Measurements from ENCODE around the gene ADAM30. TPM values are rescaled to one million over a fixed set of nuclear protein-coding genes. Genes with fewer than 3 reads are reported as not detected.

The ADAM30 gene
- total and polyA plus RNA-seq, 2 experiments from 2014 or later: not detected

DNA sequence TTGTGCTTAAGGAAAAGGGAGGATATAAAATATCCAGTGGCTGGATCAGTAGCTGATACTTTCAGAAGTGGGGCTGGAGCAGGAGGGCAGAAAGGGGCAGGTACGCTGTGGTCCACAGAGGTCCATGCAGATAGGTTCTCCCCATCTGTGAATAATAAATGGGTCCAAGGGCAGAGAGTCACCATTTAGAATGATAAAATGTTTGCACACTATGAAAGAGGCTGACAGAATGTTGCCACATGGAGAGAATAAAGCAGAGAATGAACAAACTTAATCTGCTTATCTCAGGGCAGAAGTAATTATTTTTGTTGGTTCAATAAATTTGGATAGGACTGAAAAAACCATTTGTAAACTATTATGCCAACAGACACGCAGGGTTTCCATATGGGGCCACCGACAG, 16.6 kb upstream of the ADAM30 start:
- no peak for DNase-seq
- no peak overlapping the region for H3K27ac ChIP-seq
- H3K27me3 ChIP-seq (replicated peaks; ENCODE audit: insufficient read depth): no peaks in the 10 kb centered on the region
- no peak overlapping the region for H3K4me2 ChIP-seq (ENCODE audit: unreplicated experiment)
- H4K20me1 ChIP-seq (ENCODE audit: insufficient read depth): no peaks in the 10 kb centered on the region
- no peaks in the 10 kb centered on the region for H3K9me3 ChIP-seq (ENCODE audit: low read depth)
- peaks cover 45% of the 10 kb centered on the region for H3K36me3 ChIP-seq (ENCODE audit: low read depth)
- no peaks in the 10 kb centered on the region; the same call in 1 of the 2 replicates for H3F3A ChIP-seq (ENCODE audit: insufficient read depth)
- no peaks in the 10 kb centered on the region for H3K9me2 ChIP-seq (ENCODE audit: insufficient read depth)
- 88 to 94% methylated on average over 3 of the region's 3 CpGs for WGBS, 2 experiments (ENCODE audit: low coverage in 1 of 2, low lambda C conversion rate in 2 of 2, missing lambda C conversion rate in 2 of 2)
- H2AFZ ChIP-seq: no peak overlapping the region
- no peak for TF ChIP-seq EZH2 (IDR thresholded peaks at IDR 0.05; ENCODE audit: insufficient read depth, poor library complexity, severe bottlenecking)
- no peak for TF ChIP-seq EZH2phosphoT487 (IDR thresholded peaks at IDR 0.05; ENCODE audit: insufficient read depth, low read depth)
- no peak overlapping the region for H3K9ac ChIP-seq
- no peak overlapping the region for H3K4me3 ChIP-seq
- 0 out of 2 replicates have a peak, but pooled peaks cover 9% of the 10 kb centered on the region for H3K79me2 ChIP-seq (ENCODE audit: insufficient read depth)
- H3K4me1 ChIP-seq (ENCODE audit: insufficient read depth): no peaks in the 10 kb centered on the region
- in situ Hi-C loops (cut with MboI): no loop called here

DNA sequence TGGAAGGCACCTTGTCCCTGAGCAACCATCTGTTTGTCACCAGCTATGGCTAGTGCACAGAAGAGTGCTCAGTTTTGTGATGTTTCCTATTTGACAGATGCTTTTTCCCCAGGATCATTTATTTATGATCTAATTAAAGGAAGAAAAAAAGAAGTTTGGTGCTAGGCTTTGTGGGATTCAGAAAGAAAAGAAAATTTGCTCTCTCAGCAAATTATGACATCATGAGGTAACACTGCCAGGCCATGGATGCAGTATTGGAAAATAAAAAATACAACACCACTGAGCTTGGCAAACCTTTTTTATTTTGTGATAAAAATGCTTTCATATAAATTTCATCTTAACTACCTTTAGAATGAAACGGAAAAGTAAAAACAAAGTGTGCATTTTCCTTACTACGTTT, 15.5 kb upstream of the ADAM30 start:
- TF ChIP-seq EZH2 (IDR thresholded peaks at IDR 0.05; ENCODE audit: insufficient read depth, poor library complexity, severe bottlenecking): no peak
- TF ChIP-seq EZH2phosphoT487 (IDR thresholded peaks at IDR 0.05; ENCODE audit: insufficient read depth, low read depth): no peak
- in situ Hi-C loops (cut with MboI): no loop called here
- 0 out of 2 replicates have a peak, but pooled peaks cover 9% of the 10 kb centered on the region for H3K79me2 ChIP-seq (ENCODE audit: insufficient read depth)
- H3F3A ChIP-seq (ENCODE audit: insufficient read depth): no peaks in the 10 kb centered on the region; the same call in 1 of the 2 replicates
- H3K36me3 ChIP-seq (ENCODE audit: low read depth): peaks cover 33% of the 10 kb centered on the region
- H4K20me1 ChIP-seq (ENCODE audit: insufficient read depth): no peaks in the 10 kb centered on the region
- 76 to 80% methylated on average over 2 of the region's 2 CpGs for WGBS, 2 experiments (ENCODE audit: low coverage in 1 of 2, low lambda C conversion rate in 2 of 2, missing lambda C conversion rate in 2 of 2)
- no peak for DNase-seq
- no peaks in the 10 kb centered on the region for H3K4me1 ChIP-seq (ENCODE audit: insufficient read depth)
- no peak overlapping the region for H3K4me2 ChIP-seq (ENCODE audit: unreplicated experiment)
- H3K9me2 ChIP-seq (ENCODE audit: insufficient read depth): no peaks in the 10 kb centered on the region
- H3K9me3 ChIP-seq (ENCODE audit: low read depth): no peaks in the 10 kb centered on the region
- H3K27ac ChIP-seq: no peak overlapping the region
- H3K27me3 ChIP-seq (replicated peaks; ENCODE audit: insufficient read depth): no peaks in the 10 kb centered on the region
- H2AFZ ChIP-seq: no peak overlapping the region
- H3K9ac ChIP-seq: no peak overlapping the region
- H3K4me3 ChIP-seq: no peak overlapping the region

DNA sequence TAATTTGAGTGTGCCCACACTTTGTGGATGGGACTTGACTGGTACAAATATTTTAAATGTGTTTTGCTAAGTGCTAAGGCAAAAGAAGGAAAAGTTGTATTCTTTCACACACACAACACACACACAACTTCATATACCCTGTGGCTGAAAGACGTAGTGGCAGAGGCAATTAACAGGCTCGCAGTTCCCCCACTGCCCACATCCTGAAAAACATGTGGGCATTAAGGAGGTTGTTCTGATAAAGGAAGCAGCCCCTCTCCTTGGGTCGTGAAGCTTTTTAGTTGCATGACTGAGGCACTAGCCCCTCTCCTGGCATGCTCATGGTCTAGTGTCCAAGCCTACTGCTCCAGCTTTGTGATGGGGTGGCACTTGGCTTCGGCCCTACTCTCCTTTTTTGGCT, 14.3 kb upstream of the ADAM30 start:
- H3K9ac ChIP-seq: no peak overlapping the region
- TF ChIP-seq EZH2phosphoT487 (IDR thresholded peaks at IDR 0.05; ENCODE audit: insufficient read depth, low read depth): no peak
- no peak for TF ChIP-seq EZH2 (IDR thresholded peaks at IDR 0.05; ENCODE audit: insufficient read depth, poor library complexity, severe bottlenecking)
- H3K4me1 ChIP-seq (ENCODE audit: insufficient read depth): no peaks in the 10 kb centered on the region
- H3K36me3 ChIP-seq (ENCODE audit: low read depth): peaks cover 26% of the 10 kb centered on the region
- H3K4me2 ChIP-seq (ENCODE audit: unreplicated experiment): no peak overlapping the region
- H3K27ac ChIP-seq: no peak overlapping the region
- 89 to 95% methylated on average over 4 of the region's 4 CpGs for WGBS, 2 experiments (ENCODE audit: low coverage in 1 of 2, low lambda C conversion rate in 2 of 2, missing lambda C conversion rate in 2 of 2)
- H2AFZ ChIP-seq: no peak overlapping the region
- H3K9me2 ChIP-seq (ENCODE audit: insufficient read depth): no peaks in the 10 kb centered on the region
- H3K79me2 ChIP-seq (ENCODE audit: insufficient read depth): 0 out of 2 replicates have a peak, but pooled peaks cover 9% of the 10 kb centered on the region
- no peaks in the 10 kb centered on the region; the same call in 1 of the 2 replicates for H3F3A ChIP-seq (ENCODE audit: insufficient read depth)
- H3K4me3 ChIP-seq: no peak overlapping the region
- H3K9me3 ChIP-seq (ENCODE audit: low read depth): no peaks in the 10 kb centered on the region
- in situ Hi-C loops (cut with MboI): no loop called here
- no peak for DNase-seq
- H3K27me3 ChIP-seq (replicated peaks; ENCODE audit: insufficient read depth): no peaks in the 10 kb centered on the region
- H4K20me1 ChIP-seq (ENCODE audit: insufficient read depth): no peaks in the 10 kb centered on the region

DNA sequence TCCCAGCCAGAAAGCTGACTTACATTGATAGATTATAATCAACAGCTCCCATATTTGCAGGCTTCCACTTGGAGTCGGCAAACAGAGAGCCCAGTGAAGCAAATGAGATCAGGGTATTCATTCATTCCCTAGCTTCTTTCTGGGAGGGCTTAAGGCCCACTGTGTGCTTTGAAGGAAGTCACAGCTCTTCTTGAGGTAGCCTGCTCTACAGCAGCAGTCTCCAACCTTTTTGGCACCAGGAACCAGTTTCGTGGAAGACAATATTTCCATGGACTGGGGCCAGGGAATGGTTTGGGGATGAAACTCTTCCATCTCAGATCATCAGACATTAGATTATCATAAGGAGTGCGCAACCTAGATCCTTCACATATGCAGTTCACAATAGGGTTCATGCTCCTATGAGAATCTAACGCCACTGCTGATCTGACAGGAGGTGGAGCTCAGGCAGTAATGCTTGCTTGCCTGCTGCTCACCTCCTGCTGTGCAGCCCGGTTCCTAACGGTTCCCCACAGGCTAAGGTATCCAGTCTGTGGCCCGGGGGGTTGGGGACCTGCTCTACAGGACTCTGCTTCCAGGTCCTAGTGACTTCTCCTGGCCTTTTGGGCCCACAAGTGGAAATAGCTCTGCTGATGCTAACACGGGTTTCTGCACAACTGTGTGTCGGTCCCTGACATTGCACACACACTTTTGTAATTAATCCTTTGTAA, 13.7 kb upstream of the ADAM30 start:
- in situ Hi-C loops (cut with MboI): no loop called here
- Histone ChIP-seq H3K4me2 (ENCODE audit: unreplicated experiment) (no peak overlapping the region), H3K9ac (no peak overlapping the region), H3K9me3 (ENCODE audit: low read depth) (no peaks in the 10 kb centered on the region), H3K4me1 (ENCODE audit: insufficient read depth) (no peaks in the 10 kb centered on the region), H3K4me3 (no peak overlapping the region), H3F3A (ENCODE audit: insufficient read depth) (no peaks in the 10 kb centered on the region; the same call in 1 of the 2 replicates), H4K20me1 (ENCODE audit: insufficient read depth) (no peaks in the 10 kb centered on the region), H3K79me2 (ENCODE audit: insufficient read depth) (0 out of 2 replicates have a peak, but pooled peaks cover 9% of the 10 kb centered on the region), H3K9me2 (ENCODE audit: insufficient read depth) (no peaks in the 10 kb centered on the region), H3K36me3 (ENCODE audit: low read depth) (peaks cover 24% of the 10 kb centered on the region), H2AFZ (no peak overlapping the region), H3K27me3 (replicated peaks; ENCODE audit: insufficient read depth) (no peaks in the 10 kb centered on the region), H3K27ac (no peak overlapping the region)
- WGBS, 2 experiments (ENCODE audit: low coverage in 1 of 2, low lambda C conversion rate in 2 of 2, missing lambda C conversion rate in 2 of 2): 61 to 63% methylated on average over 9 of the region's 9 CpGs
- DNase-seq: no peak
- TF ChIP-seq EZH2 (IDR thresholded peaks at IDR 0.05; ENCODE audit: insufficient read depth, poor library complexity, severe bottlenecking): no peak
- TF ChIP-seq EZH2phosphoT487 (IDR thresholded peaks at IDR 0.05; ENCODE audit: insufficient read depth, low read depth): no peak

Data from GM23248 (cell line).